ENCODE data around the gene AKAP8.

- TF ChIP-seq CTCF (conservative IDR thresholded peaks at IDR 0.05; ENCODE audit: low read length) (no peak), EZH2phosphoT487 (IDR thresholded peaks at IDR 0.05; ENCODE audit: borderline replicate concordance, low read depth, low read length) (no peak)
Measured at GRCh38 chr19:15315101-15315500, 64.5 kb downstream of the AKAP8 start.

Data from OCI-LY7 (cell line).